ENCODE data around the gene KITLG. TPM values are rescaled to one million over a fixed set of nuclear protein-coding genes. Genes with fewer than 3 reads are reported as not detected.
"Not testable (repeated sequence)": the region's sequence is repeated elsewhere in the genome, so short reads cannot be mapped to it uniquely, and the experiment has no call there.

The KITLG gene
- polyA plus RNA-seq, 1 donor: 13.1 TPM

- peak; percentile 12 for DNase-seq
These were observed 41.6 kb downstream of the KITLG start for GRCh38 chr12:88538697-88539096.

GRCh38 chr12:88538250-88538649 lies 42.0 kb downstream of the KITLG start:
- no peak for DNase-seq

GRCh38 chr12:88530868-88531267 lies 49.4 kb downstream of the KITLG start:
- DNase-seq: no peak

- no peak for DNase-seq
These were observed 50.5 kb downstream of the KITLG start for GRCh38 chr12:88529531-88530488.

DNA sequence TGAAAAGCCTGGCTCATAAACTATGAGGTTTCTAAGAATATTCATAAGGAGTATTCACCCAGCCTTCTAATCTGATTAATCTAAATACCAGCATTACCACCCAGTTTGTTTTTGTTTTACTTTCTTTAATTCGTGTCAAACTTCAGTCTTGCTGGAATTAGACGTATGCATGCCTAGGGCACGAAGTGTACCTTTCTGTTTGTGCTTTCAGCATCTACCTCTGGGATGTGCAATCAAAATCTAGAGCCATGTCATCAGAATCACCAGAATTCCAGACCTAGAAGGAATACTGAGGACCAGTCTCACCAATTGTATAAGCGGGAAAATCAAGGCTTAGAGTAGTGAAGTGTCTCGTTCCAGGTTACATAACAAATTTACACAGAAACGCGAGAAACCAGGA lies 57.3 kb downstream of the KITLG start:
- no peak for DNase-seq

GRCh38 chr12:88520436-88520820 lies 59.8 kb downstream of the KITLG start:
- DNase-seq: no peak

DNA sequence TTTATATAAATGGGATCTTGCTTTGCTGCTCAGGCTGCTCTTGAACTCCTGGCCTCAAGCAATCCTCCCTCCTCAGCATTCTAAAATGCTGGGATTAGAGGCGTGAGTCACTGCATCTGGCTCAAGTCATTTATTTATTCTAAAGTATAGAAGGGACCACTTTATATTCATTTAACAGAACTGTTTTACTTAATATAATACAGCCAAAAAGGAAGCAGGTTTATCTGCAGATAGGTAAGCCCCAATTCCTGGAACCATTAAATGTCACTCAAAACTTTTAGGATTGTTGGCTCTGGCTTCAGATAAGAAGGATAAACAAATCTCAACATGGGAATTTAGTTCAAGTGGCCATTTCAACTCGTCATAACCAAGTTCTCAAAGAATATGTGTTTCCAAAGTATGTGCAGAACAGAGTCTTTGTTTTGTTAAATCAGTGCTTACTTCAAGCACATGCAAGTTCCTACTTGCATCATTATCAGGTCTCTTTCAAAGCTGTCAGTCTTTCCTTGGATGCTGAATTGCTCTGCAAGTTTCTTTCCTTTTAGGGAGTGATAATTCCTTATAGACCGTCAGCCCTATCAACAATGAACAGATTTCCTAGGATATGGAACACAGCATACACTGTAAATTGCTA lies 60.4 kb downstream of the KITLG start:
- DNase-seq: no peak

DNA sequence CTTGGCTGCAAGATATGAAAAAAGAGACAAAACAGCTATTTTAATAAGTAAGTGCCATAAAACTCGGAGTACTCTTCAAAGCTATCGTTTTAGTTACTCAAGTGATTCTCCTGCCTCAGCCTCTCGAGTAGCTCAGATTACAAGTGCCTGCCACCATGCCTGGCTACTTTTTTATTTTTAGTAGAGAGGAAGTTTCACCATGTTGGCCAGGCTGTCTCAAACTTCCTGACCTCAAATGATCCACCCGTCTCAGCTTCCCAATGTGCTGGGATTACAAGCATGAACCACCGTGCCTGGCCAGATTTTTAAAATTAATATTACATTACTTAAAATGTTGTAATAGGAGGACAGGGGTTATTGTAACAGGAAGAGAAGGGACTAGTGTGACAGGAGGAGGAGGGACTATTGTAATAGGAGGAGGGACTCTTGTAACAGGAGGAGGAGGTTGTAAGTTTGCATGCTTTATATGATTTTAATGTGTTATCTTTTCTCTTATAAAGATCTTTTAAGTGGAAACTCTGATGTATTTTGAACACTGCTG lies 61.3 kb downstream of the KITLG start:
- DNase-seq: no peak

GRCh38 chr12:88516811-88517210 lies 63.5 kb downstream of the KITLG start:
- no peak for DNase-seq

DNA sequence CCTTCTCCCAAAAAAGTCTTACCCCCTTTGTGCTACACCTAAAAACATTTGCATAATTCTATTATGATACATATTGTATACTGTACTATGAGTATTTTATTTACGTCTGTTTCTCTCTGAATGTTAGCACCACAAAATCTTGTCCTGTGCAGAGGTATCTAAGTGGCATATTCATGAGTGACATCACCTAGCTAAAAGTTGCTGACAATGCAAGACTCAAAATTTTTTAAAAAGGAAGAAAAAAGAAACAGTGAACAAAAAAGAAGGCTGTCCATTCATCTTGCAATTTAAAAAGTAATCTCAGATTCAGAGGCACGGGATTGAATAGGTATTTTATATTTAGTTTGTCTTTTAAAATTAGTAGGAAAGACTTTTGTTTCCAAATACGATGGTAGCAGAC lies 69.4 kb downstream of the KITLG start:
- DNase-seq: no peak

GRCh38 chr12:88509851-88510250 lies 70.4 kb downstream of the KITLG start:
- DNase-seq: no peak

DNA sequence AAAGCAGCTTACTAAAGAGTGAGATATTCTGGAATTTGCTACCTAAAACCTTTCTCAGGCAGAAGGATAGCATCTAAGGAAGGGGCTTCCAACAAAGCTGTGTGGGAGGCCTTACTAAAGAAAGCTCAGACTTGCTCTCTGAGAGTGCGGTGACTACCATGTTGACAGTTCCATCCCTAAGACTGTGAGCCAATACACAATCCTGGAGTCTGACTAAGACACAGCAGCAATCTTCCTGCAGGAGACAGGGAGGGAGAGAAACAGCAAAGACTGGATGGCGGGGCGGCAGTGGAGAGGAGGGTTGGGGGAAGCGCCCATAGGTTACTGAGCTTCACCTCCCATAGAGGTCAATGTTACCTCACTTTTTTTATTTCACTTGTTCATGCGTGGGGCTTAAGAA lies 70.9 kb downstream of the KITLG start:
- no peak for DNase-seq

GRCh38 chr12:88507851-88508250 lies 72.4 kb downstream of the KITLG start:
- DNase-seq: not testable (repeated sequence)

- DNase-seq: no peak
These were observed 73.0 kb downstream of the KITLG start for GRCh38 chr12:88507270-88507669.

GRCh38 chr12:88505696-88506095 lies 74.6 kb downstream of the KITLG start:
- no peak for DNase-seq

GRCh38 chr12:88503281-88503703 lies 77.0 kb downstream of the KITLG start:
- DNase-seq: no peak

GRCh38 chr12:88501972-88502938 lies 78.0 kb downstream of the KITLG start:
- DNase-seq: peak; percentile 10

DNA sequence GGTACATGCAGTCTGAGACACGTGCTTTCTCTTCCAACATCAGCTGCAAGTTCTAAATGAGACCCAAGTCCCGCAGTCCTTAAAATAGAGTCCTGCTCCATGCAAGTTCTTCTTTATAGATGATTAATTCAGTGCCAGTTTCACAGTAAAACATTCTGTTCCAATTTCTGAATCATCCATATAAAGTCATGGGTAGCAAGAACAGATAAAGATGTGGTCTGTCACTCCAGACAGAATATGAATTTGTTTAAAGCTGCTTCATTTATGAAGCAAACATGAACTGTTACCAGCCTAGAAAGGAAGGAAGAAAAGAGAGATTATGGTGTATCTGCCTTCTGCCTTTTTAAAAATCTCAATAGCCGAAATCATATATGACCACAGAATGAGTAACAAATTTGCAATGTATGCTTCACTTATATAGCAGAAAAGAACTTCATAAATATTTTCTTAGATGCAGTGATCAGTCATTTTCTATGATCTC lies 83.3 kb downstream of the KITLG start:
- DNase-seq: no peak

GRCh38 chr12:88496429-88496828 lies 83.8 kb downstream of the KITLG start:
- DNase-seq: no peak

- DNase-seq: no peak
These were observed 85.2 kb downstream of the KITLG start for GRCh38 chr12:88495031-88495430.

GRCh38 chr12:88494520-88494919 lies 85.8 kb downstream of the KITLG start:
- no peak for DNase-seq

DNA sequence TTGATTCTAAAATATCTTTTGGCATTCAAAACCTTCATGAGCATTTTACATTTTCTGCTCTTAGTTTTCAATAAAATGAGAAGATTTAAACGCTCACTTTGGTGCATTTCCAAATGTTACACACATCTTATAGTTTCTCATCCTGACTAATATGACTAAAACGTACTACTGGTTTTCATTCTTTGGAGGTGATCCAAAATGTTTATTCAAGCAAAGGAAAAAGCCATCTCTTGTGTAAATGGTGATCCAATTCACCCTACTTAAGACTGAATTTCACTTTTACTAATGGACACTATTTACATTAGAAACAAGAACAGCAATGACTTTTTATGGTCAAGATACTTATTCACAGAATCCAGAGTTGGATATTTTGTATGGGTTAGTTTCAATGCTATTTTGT lies 86.6 kb downstream of the KITLG start:
- no peak for DNase-seq

Measured in hindlimb muscle (tissue), 1 donor.